HG02840 (cell line): ENCODE measurements around the gene ADCYAP1R1.

ENCODE experiments used
- ATAC-seq: cut with Tn5 transposase; IDR thresholded peaks from one replicate; pipeline ENCODE4 v1.9.1; 2021; ENCODE audit warnings: mild to moderate bottlenecking, moderate library complexity, moderate number of reproducible peaks; ENCODE audit not compliant: unreplicated experiment, low FRiP score

Gene ADCYAP1R1

DNA sequence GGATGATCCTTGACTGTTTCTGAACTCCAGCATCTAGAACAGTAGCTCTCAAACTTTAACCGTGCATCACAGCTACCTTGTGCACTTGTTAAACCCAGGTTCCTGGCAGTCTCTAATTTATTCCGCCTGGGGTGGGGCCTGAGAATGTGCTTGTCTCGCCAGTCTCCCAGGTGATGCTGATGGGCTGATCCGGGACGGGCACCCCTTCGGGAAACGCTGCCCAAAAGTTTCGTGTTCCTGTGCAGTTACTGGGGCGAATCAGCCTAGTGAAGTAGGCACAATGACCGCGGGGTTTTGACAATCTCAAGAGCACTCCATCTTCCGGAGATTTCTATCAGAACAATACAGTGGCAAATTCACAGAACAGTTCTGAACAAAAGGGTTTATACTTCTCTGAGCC is 29.9 kb downstream of the ADCYAP1R1 start:
- ATAC-seq, result no peak

DNA sequence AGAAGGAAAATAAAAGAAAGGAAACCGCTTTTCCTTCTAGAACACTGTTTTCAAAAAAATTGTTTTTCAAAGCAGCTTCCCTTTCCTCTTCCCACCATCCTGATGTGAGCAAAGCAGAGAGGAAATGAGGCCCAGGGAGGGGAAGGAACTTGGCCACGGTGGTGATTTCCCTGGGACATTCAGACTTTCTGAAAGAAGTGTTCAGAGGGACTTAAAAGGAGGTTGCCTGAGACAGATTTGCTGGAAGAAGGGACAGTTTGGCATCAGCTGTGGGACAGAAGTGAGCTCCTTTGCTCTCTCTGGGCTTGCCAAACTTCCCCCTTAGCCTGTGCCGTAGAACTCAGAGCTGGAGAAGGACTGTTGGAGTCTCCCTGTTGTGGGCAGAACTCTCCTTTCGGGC is 30.3 kb downstream of the ADCYAP1R1 start:
- no peak for ATAC-seq

DNA sequence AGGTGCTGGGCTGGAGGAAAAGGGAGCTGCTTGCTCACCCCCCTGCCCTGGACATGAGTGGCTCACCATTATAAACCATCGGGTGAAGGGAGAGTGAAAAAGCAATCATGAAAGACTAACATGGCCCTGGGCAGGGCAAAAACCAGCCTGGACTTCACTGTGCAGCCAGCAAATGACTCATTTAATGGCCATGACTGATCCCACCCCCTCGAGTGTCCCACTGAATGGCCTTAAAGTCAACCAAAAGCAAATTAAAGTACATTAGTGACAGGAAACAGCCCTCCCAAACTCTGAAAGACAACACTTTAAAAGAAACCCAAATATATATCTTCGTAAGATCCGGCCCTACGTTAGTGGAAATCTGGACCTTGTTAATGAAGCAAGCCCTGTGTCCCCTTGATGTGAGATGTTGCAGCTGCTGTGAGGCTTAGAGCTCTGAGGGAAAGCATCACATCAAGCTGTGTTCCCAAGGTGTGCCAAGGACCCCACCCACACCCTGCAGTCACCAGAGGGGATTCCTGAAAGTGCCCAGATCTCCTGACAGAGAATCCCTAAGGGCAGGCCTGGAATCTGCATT is 31.2 kb downstream of the ADCYAP1R1 start:
- no peak for ATAC-seq

DNA sequence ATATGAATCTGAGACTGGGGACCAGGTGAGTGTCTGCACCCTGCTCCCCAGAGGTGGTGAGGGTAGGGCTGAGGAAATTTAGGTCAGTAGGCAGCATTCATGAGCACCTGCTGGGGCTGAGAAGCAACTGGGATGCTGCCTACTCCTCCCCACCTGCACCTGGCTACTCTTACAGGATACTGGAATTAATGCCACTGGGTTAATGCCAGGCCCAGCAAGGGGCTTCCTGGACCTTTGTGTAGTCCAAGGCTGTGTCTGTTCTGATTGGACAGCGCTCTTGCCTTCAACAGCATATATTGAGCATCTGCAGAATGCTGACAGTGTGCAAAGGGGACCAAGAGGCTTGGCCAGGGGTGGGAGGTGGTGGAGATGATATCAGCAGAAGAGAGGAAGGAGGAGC is 32.1 kb downstream of the ADCYAP1R1 start:
- no peak for ATAC-seq

DNA sequence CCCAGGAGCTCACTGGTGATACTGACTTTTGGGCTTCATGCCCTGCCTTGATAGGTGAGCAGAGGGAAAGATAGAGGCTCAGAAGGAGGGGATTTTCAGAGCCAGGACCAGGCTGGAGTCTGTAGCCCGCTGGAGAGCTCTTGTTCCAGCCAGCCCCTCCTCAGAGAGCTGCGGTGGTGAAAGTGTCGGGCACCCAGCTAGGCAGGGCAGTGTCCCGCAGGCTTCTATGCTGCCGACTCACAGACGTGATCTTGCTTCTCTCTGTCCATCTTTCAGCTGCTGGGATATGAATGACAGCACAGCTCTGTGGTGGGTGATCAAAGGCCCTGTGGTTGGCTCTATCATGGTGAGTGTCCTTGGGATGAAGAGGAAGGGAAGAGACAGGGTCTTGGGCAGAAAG is 35.2 kb downstream of the ADCYAP1R1 start:
- ATAC-seq, result no peak

DNA sequence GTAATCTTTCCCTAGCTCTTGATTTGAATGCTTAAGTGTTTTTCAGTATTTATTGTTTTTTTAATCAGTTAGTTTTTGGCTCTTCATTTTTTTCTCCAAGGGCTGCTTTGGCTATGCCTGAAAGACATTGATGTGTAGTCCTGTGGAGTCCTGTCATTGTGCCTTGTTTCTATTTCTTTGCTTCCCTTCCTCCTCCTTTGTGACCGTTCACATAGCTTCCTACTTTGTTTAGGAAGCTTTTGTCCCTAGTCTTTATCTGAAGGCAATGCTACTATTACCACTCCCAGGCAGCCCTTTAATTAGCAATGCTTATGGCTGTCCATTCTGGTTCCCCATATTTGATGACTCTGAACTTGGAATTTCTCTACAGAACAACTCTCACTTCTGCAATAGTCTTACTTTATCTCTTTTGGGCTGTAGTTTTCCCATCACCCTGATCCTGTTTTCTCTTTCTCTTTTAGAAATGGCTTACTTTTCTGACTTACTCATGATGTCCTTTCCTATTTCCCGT is 39.9 kb downstream of the ADCYAP1R1 start:
- no peak for ATAC-seq

DNA sequence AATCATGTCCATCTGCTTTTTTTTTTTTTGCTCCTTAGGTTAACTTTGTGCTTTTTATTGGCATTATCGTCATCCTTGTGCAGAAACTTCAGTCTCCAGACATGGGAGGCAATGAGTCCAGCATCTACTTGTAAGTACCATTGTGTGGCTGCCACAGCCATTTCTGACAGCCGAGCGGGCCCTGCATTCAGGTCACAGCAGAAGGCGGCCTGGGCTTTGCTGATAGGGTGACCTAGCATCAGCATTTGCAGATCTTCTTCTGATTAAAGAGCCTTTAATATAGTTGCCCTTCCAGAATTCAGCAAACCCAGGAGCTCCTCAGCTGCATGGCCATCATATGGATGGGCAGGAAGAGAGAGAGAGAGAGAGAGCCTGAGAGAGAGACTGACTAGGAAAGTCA is 40.5 kb downstream of the ADCYAP1R1 start:
- no peak for ATAC-seq

DNA sequence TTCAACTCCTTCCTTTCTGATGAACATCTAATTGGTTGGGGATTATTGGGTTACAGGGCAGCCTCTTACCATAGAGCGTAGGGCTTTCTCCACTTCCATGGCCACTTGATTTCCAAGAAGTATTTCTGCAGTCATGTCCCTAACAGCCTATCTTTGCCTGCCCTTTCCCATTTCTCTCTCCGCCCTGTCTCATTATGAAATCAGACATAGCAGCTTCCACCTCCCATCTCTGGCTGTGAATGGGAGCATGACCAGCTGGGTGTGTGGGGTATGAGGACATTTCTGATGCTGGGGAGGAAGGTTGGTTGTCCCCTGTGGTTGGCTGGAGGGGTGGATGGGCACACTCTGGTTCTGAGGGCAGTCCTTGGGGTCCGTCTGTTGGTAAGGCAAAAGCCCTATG is 41.2 kb downstream of the ADCYAP1R1 start:
- ATAC-seq, result no peak

DNA sequence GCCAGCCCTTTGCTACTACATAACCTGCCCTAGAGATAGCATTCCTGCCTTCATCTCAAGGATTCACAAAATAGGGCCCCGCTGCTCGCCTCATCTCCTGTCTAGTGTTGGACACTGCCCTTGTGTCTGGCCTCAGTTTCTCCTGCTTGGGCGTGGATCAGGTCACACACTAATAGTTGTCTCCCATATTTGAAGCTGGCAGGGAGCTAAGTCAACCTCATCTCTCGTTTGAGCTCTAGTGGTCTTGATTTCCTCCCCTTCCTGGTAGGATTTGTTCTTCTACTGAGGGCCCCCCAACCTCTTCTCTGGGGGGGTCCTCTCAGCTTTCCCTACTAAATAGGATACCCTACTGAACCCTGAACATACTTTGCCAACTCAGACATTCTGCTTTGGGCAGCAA is 42.2 kb downstream of the ADCYAP1R1 start:
- ATAC-seq, result no peak

DNA sequence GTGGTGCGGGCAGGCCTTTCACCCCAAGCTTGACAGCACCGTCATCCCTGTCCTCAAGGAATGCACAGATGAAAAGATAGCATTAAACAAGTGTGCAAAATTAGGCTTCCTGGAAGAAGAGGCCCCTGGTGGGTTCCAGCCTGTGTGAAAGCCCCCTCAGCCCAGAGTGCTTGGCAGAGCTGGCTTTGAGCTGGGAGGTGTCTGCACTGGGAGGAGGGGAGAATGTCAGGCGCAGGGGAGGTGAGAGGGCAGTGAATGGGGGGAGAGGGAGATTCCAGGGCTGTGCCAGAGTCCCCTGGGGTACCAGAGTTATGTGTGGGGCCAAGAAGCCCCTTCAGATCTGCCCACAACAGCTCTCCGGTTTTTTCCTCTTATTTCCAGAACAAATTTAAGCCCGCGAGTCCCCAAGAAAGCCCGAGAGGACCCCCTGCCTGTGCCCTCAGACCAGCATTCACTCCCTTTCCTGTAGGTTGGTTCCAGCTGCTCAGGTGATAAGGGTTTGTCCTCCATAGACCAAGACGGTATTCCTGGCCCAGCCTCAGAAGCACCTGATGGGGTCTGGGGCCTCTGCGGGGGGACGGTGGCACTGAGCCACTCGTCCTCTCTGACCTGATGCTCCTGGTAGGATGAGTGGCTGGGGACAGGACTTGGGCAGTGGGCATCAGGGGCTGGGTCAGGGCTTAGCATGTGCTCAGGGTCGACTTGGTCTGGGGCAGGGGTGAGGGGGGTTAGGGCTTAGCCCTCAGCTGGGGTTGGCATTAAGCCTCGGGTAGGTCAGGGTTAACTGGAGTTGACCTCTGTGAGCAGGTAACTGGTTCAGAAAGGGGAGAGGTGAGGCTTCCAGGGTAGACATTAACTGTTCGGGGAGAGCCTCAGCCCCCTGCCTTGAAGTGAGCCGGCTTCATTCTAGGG is 43.4 kb downstream of the ADCYAP1R1 start:
- no peak for ATAC-seq

DNA sequence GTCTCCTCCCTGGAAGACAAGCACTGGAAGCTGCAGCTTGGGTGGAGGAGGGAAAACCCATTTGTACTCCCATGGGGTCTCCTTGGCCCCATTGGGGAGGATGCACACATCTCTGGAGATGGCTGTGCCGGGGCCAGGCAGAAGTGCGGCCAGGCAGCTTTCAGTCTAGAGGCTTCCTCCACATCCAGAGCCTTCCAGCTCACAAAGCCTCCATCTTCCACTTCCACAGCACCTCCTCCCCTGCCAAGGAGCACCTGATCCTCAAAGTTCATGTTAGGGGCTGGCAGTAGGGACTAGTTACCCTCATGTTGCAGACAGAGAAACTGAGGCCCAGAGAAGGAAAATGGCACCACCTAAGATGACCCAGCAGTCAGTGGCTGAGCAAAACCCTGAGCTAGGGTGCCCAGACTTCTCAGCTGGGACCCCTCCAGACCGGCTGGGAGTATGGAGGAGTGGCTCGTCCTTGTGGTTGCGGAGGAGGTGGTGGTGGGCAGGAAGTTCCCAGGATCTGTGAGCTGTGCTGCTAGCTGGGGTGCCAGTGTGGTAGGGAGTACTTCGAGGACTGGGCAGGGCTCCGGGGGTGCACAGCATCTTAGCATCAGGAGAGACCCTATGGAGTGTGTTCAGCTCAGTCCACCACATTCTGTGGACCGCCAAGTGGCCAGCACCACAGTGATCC is 44.2 kb downstream of the ADCYAP1R1 start:
- no peak for ATAC-seq

DNA sequence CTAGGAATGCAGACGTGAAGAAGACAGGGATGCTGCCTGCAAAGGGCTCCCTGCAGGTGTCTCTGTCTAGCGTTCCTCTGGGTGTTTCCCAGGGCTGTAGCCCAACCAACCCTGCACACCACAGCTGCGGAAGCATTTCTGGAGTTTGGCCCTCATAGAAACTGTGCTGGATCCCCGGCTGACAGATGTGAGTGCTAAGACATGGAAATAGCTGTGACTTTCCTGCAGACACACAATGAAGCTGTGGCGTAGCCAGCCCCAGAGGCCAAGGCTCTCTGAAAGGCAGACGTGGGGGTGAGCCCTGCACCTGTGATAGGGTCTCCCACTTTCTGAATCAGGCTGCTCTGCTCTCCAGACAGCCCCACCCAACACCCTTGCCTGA is 44.8 kb downstream of the ADCYAP1R1 start:
- no peak for ATAC-seq

DNA sequence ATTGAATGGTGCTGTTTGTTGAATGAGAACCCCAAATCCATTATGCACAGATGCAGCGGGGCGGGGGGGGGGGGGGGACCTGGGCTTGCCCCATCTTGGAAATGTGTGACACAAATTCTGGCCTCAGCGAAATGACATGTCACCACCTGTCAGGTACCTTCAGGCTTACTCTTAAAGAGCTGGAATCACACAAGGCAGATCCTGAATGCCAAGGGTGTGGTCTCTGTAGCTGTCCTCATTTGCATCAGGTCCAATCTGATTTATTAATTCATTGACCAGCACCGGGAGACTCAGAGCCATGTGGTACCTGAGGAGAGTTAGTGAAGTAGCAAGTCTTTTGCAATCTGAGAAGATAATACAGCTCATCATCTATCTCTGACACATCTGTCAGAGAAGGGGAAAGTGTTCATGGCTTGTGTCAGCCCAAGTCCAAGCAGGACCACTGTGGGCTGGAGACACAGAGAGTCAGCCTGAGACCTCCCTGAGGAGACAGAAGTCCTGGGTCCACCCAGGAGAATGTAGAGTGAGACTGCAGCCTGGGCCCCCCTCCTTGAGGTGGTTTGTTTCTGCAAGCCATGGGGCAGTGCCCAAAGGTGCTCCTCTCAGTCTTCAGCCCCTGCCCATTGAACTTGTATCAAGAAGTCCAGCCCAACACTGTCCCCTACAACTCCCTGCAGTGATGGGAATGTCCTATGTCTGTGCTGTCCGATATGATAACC is 46.7 kb downstream of the ADCYAP1R1 start:
- no peak for ATAC-seq

DNA sequence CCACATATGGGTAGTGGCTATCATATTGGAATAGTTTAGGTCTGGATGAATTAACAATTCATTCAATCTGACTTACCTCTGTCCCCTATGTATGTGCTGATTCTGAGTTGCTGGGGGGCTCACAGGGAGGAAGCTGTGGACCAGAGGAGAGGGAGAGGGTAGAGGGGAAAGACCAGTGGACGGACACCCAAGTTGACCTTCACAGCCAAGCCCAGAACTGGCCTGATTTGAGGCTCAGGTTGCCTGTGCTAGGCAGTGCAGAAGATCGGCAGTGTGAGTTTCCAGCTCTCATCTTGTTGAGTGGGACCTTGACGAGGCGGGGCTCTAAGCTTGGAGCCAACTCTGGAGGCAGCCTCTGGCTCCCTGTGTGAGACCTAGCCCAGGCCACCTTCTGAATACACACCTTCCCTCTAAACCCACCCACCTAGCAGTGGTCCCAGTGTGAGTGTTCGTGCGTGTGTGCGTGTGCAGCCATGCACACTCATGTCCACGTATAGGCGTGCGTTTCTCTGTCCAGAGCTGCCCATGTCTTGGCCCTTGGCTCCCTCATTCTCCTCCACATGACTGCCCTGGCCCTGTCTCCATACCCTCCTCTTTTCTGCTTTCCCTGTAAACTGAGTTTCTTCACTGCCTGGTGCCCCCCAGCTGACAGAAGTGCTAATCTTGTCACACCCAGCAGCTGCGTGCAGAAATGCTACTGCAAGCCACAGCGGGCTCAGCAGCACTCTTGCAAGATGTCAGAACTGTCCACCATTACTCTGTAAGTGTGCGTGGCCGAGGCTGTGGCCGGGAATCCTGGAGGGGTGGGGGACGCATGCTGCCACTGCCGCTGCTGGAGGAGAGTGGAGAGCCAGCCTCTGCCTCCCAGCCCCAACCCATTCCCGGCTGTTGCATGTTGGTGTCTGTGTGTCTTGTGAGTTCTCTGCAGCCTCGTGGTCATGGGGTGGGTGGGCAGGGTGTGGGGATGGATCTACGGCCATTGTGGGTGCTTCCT is 47.6 kb downstream of the ADCYAP1R1 start:
- no peak for ATAC-seq

DNA sequence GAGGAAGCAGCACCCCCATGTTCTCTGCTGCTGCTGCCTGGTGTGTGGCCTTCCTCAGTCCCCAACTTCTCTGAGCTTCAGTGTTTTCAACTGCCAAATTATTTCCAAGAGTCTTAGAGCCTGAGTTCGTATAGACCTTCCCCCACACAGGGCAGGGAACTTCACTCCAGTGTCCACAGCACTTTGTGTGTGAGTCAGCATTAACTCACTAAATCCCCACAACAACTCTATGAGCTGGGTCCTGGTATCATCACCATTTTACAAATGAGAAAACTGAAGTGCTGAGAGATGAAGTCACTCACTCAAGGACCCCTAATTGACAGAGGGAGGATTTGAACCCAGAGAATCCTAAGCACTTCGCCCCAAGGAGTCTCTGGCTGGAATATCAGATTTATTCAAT is 48.3 kb downstream of the ADCYAP1R1 start:
- ATAC-seq, result no peak

DNA sequence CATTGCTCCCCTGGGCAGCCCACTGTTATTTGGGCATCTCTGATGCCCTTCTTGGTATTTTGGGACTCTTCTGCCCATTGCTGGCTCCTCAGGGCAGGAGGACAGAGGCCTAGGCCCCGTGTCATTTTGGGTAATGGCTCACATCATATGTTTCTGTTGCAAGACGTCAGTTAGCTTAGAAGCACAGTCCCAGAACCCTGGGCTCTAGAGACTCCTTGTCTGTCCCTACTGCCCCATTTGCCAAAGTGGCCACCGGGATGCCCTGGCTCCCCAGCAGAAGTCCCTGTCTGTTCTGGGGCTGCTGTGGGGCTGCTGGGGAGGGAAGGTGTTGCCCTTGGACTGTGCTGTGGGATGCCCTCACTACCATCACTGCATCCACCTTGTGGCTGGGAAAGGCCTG is 48.8 kb downstream of the ADCYAP1R1 start:
- no peak for ATAC-seq

DNA sequence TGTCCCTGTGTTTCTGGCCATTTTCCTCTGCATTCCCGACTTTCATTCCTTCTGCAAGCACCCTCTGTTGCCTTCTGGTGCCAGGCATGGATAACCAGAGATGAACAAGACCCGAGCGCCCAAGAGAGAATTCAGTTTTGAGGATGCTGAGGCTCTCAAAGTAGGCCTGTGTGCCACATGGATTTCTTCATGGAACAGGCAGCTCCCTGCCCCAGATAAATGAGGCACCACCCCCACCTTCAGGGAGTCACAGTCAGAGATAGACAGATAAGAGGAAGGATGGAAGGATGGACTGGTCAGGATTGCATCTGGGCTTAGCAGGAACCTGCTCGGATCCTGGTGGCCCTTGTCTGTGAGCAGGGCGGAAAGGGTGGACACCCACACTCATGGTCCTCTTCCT is 49.4 kb downstream of the ADCYAP1R1 start:
- no peak for ATAC-seq

DNA sequence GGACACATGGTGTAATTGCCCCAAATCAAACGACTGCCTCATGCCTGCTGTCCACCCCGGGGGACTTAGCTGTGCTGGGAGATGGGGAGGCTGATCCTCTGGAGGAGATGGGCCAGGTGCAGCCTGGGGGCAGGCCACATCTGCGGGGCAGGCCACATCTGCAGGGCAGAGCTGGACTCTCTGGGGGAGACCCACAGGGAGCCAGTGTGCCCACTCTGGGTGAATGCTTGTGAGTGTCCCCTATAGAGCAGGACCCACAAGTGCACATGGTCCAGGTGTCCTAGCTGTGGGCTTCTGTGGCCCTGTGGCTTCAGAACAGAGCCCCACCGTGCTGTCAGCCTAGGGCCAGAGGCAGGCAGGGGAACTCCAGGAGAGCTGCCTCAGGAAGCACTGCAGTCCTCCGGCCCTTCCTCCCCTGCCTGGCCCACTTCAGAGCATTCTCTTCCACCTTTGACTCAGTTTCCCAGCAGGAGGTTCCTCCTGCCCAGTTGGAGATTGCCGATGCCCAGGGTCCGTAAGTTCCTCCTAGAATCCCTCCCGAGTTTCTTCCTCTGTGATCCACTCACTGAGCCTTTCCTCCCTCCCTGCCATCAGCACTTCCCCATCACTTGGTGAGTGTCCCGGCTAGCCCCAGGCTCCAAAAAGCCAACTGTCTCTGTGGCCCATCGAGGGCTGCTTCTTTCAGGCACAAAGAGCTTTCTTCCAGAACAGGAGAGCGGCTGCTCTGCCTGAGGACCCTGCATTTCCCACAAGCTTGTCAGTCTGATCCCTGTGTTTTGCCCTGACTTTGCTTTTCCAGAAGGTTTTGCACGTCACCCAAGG is 50.3 kb downstream of the ADCYAP1R1 start:
- ATAC-seq, result no peak
